Measurements from ENCODE around the gene EPB41. TPM values are rescaled to one million over a fixed set of nuclear protein-coding genes. Genes with fewer than 3 reads are reported as not detected.

EPB41 gene
- total and polyA plus RNA-seq, 2 of the 8 experiments (the other 6 are each of a cell fraction or from before 2014, with no cell fraction given) = 36.7 to 109 TPM

DNA sequence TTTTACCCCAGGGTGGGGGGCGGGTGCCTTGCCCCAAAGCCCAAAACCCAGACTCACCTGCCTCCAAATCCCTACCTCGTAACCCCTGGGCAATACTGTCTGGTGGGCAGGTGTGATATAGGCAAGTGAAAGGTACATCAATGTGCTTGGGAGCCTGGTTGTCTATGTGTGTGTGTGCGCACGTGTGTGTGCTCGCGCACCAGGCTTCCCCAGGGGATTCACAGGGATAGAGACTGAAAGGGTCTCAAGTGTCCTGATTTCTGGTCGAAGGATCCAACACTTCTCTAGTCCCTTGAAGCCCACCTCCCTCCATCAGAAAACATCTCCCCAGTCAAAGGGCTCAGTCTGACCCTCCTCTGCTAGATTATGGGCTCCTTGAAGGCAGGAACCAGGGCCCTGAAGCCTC is 28.9 kb upstream of the EPB41 start (continued):
- TF ChIP-seq JUND (IDR thresholded peaks at IDR 0.05; ENCODE audit: low read length) (no peak), CHD1 (IDR thresholded peaks at IDR 0.05; ENCODE audit: low read depth, low read length) (no peak), CBX5 (IDR thresholded peaks at IDR 0.05; ENCODE audit: low read depth, low read length) (no peak), KDM4A (IDR thresholded peaks at IDR 0.05; ENCODE audit: low read depth, low read length, severe bottlenecking) (no peak), TAF7 (optimal IDR thresholded peaks at IDR 0.05; ENCODE audit: borderline replicate concordance, low read depth, low read length) (no peak)
